OCI-LY1 (cell line): ENCODE data around the gene NAGK.
"Not testable (repeated sequence)": the region's sequence is repeated elsewhere in the genome, so short reads cannot be mapped to it uniquely, and the experiment has no call there.

ENCODE experiments used
- H2AFZ ChIP-seq: fragments of 200-600 bp; sonication (generic), shearing (Covaris generic); 2 replicates; pipeline ENCODE4 v1.6.0; 2014; ENCODE audit warnings: antibody characterized with exemption, mild to moderate bottlenecking, low read length
- H3F3A ChIP-seq: fragments of 200-600 bp; sonication (generic), shearing (Covaris generic); 2 replicates; pipeline ENCODE4 v1.6.0; 2014; ENCODE audit warnings: mild to moderate bottlenecking, antibody characterized with exemption, low read length, moderate library complexity; ENCODE audit not compliant: insufficient read depth
- H3K27ac ChIP-seq: fragments of 200-600 bp; sonication (generic); 2 replicates; pipeline ENCODE4 v1.5.1; 2014; ENCODE audit warnings: low read length, mixed run types, mild to moderate bottlenecking, low read depth; ENCODE audit not compliant: poor library complexity, severe bottlenecking
- H3K27me3 ChIP-seq: fragments of 200-600 bp; sonication (generic); 2 replicates; pipeline ENCODE4 v1.6.0; 2014; ENCODE audit warnings: antibody characterized with exemption, mild to moderate bottlenecking, low read length, moderate library complexity; ENCODE audit not compliant: insufficient read depth
- H3K36me3 ChIP-seq: fragments of 200-600 bp; sonication (generic); 2 replicates; pipeline ENCODE4 v1.6.1; 2014; ENCODE audit warnings: mild to moderate bottlenecking, antibody characterized with exemption, low read length, moderate library complexity, mixed read lengths; ENCODE audit not compliant: insufficient read depth
- H3K4me1 ChIP-seq: fragments of 200-600 bp; sonication (generic); 2 replicates; pipeline ENCODE4 v1.5.1; 2014; ENCODE audit warnings: mild to moderate bottlenecking, low read length, moderate library complexity; ENCODE audit not compliant: insufficient read depth, severe bottlenecking
- H3K4me2 ChIP-seq: fragments of 200-600 bp; sonication (generic), shearing (Covaris generic); 2 replicates; pipeline ENCODE4 v1.6.1; 2014; ENCODE audit warnings: low read length
- H3K4me3 ChIP-seq: fragments of 200-600 bp; sonication (generic); 2 replicates; pipeline ENCODE4 v1.5.1; 2014; ENCODE audit warnings: low read length, low read depth, mild to moderate bottlenecking, mixed read lengths; ENCODE audit not compliant: poor library complexity, severe bottlenecking
- H3K79me2 ChIP-seq: fragments of 200-600 bp; shearing (Covaris generic); 2 replicates; pipeline ENCODE4 v1.6.1; 2016; ENCODE audit warnings: mixed run types, low read length, mixed read lengths; ENCODE audit not compliant: insufficient read depth
- H3K9ac ChIP-seq: fragments of 200-600 bp; sonication (generic), shearing (Covaris generic); 2 replicates; pipeline ENCODE4 v1.6.1; 2014; ENCODE audit warnings: mild to moderate bottlenecking, low read length, mixed read lengths
- H3K9me2 ChIP-seq: fragments of 200-600 bp; sonication (generic), shearing (Covaris generic); 2 replicates; pipeline ENCODE4 v1.6.1; 2014; ENCODE audit warnings: low read depth, mild to moderate bottlenecking, low read length, mixed read lengths
- H3K9me3 ChIP-seq: fragments of 200-600 bp; shearing (Covaris generic); 2 replicates; pipeline ENCODE4 v1.6.1; 2014; ENCODE audit warnings: low read length, mixed read lengths
- H4K20me1 ChIP-seq: fragments of 200-600 bp; sonication (generic), shearing (Covaris generic); 2 replicates; pipeline ENCODE4 v1.6.0; 2016; ENCODE audit warnings: mild to moderate bottlenecking, low read length; ENCODE audit not compliant: insufficient read depth
- CTCF ChIP-seq: fragments of 200-600 bp; sonication (generic), shearing (Covaris generic); IDR thresholded peaks from 2 replicates; pipeline ENCODE4 v1.5.1; 2017; ENCODE audit warnings: mild to moderate bottlenecking, antibody characterized with exemption, low read length, moderate library complexity, mixed read lengths
- EZH2 ChIP-seq: fragments of 200-600 bp; sonication (generic), shearing (Covaris generic); IDR thresholded peaks from 2 replicates; pipeline ENCODE4 v1.8.0; 2017; ENCODE audit warnings: borderline replicate concordance, mixed run types, mild to moderate bottlenecking, antibody characterized with exemption, low read length, moderate library complexity, mixed read lengths

The NAGK gene

GRCh38 chr2:71085325-71086003 lies 17.0 kb downstream of the NAGK start:
- H3K36me3 ChIP-seq, H3K27ac ChIP-seq, H2AFZ ChIP-seq, H3K4me1 ChIP-seq, H3K4me2 ChIP-seq, H3K9ac ChIP-seq, H3K4me3 ChIP-seq, H3F3A ChIP-seq, H3K27me3 ChIP-seq, H4K20me1 ChIP-seq, H3K9me2 ChIP-seq, H3K9me3 ChIP-seq, H3K79me2 ChIP-seq: not testable (repeated sequence)

- H3K9ac ChIP-seq, H3K9me2 ChIP-seq: not testable (repeated sequence)
These were observed 21.0 kb downstream of the NAGK start for GRCh38 chr2:71089475-71089874.

GRCh38 chr2:71091808-71092207 lies 23.4 kb downstream of the NAGK start:
- H3K4me2 ChIP-seq, H3K9me2 ChIP-seq, H3K9me3 ChIP-seq, H3K27ac ChIP-seq, H3K4me3 ChIP-seq, H3K36me3 ChIP-seq, H4K20me1 ChIP-seq, H3K27me3 ChIP-seq, H2AFZ ChIP-seq, H3K4me1 ChIP-seq, H3F3A ChIP-seq, H3K79me2 ChIP-seq, H3K9ac ChIP-seq: not testable (repeated sequence)

More at GRCh38 chr2:71089475-71089874, 21.0 kb downstream of the NAGK start:
- H3K9me3 ChIP-seq, H2AFZ ChIP-seq, H3F3A ChIP-seq, H3K4me3 ChIP-seq, H3K27ac ChIP-seq, H3K79me2 ChIP-seq, H3K4me1 ChIP-seq, H3K4me2 ChIP-seq, H4K20me1 ChIP-seq, H3K36me3 ChIP-seq, H3K27me3 ChIP-seq: not testable (repeated sequence)

GRCh38 chr2:71092491-71093260 lies 24.2 kb downstream of the NAGK start:
- H3K27me3 ChIP-seq, H3K9me3 ChIP-seq, H4K20me1 ChIP-seq, H3K9me2 ChIP-seq, H2AFZ ChIP-seq, H3K27ac ChIP-seq, H3K4me1 ChIP-seq, H3F3A ChIP-seq, H3K79me2 ChIP-seq, H3K4me2 ChIP-seq, H3K9ac ChIP-seq, H3K36me3 ChIP-seq, H3K4me3 ChIP-seq: not testable (repeated sequence)

- H3K9me3 ChIP-seq, result no peaks in the 10 kb centered on the region; the same call in 1 of the 2 replicates
- no peaks in the 10 kb centered on the region for H3K9me2 ChIP-seq
- H3K36me3 ChIP-seq, result no peaks in the 10 kb centered on the region; the same call in 1 of the 2 replicates
- H3K79me2 ChIP-seq, result no peaks in the 10 kb centered on the region
- no peak for TF ChIP-seq EZH2
- TF ChIP-seq CTCF, result peak; percentile 69
- H2AFZ ChIP-seq, result no peak overlapping the region
- H4K20me1 ChIP-seq, result no peaks in the 10 kb centered on the region
- no peak overlapping the region for H3K4me2 ChIP-seq
- no peaks in the 10 kb centered on the region for H3K27me3 ChIP-seq
- no peak overlapping the region for H3K9ac ChIP-seq
- no peaks in the 10 kb centered on the region for H3K4me1 ChIP-seq
- H3K4me3 ChIP-seq, result no peak overlapping the region
- H3K27ac ChIP-seq, result no peak overlapping the region
- H3F3A ChIP-seq, result no peaks in the 10 kb centered on the region
These were observed 31.9 kb downstream of the NAGK start for GRCh38 chr2:71100195-71100964.
